ENCODE data around the gene MCM8. TPM values are rescaled to one million over a fixed set of nuclear protein-coding genes. Genes with fewer than 3 reads are reported as not detected.
A peak's percentile ranks its signal among the peaks of the same experiment; 100 is the strongest.

The MCM8 gene
- total and polyA plus RNA-seq, 4 donors = 2.0 to 7.2 (median 3.3) TPM

GRCh38 chr20:6007529-6008103 lies 57.2 kb downstream of the MCM8 start:
- H3K27me3 ChIP-seq (ENCODE audit: control insufficient read depth in 3 of 3, insufficient read depth in 3 of 3, low read length in 2 of 3) = no peaks in the 10 kb centered on the region
- H3K36me3 ChIP-seq (ENCODE audit: control insufficient read depth in 4 of 4, insufficient read depth in 4 of 4, low read length in 4 of 4) = peaks cover 4 to 16% (median 8%) of the 10 kb centered on the region in 4 donors
- peak overlapping the region in 1 of 2 donors; percentile 66 for H3K9ac ChIP-seq (ENCODE audit: insufficient read depth in 1 of 2, low read length in 2 of 2)
- H3K27ac ChIP-seq (ENCODE audit: low read depth in 1 of 2, low read length in 1 of 2) = peak overlapping the region in 1 of 2 donors; percentile 99
- peaks cover 0 to 23% (median 17%) of the 10 kb centered on the region in 5 donors for H3K4me1 ChIP-seq (ENCODE audit: control insufficient read depth in 5 of 5, insufficient read depth in 5 of 5, low read length in 5 of 5)
- 40 to 52% methylated on average over 3 of the region's 3 CpGs for WGBS, 2 donors
- TF ChIP-seq CTCF (IDR thresholded peaks at IDR 0.05; ENCODE audit: control extremely low read depth, extremely low read depth) = no peak
- H3K9me3 ChIP-seq (ENCODE audit: control insufficient read depth in 4 of 4, insufficient read depth in 3 of 4, low read length in 3 of 4) = no peaks in the 10 kb centered on the region
- peak in 2 of 3 donors; percentile 15 to 25 for DNase-seq
- ATAC-seq (ENCODE audit: insufficient read depth, low FRiP score) = no peak
- H3K4me3 ChIP-seq = no peak overlapping the region

GRCh38 chr20:6008254-6008653 lies 57.8 kb downstream of the MCM8 start:
- no peak for TF ChIP-seq CTCF (IDR thresholded peaks at IDR 0.05; ENCODE audit: control extremely low read depth, extremely low read depth)
- H3K27me3 ChIP-seq (ENCODE audit: control insufficient read depth in 3 of 3, insufficient read depth in 3 of 3, low read length in 2 of 3) = no peaks in the 10 kb centered on the region
- H3K4me1 ChIP-seq (ENCODE audit: control insufficient read depth in 5 of 5, insufficient read depth in 5 of 5, low read length in 5 of 5) = peaks cover 0 to 23% (median 17%) of the 10 kb centered on the region in 5 donors
- H3K9ac ChIP-seq (ENCODE audit: insufficient read depth in 1 of 2, low read length in 2 of 2) = peak overlapping the region in 1 of 2 donors; percentile 57
- H3K4me3 ChIP-seq = no peak overlapping the region
- DNase-seq (peak in 2 of 3 donors; percentile 47 to 53), ATAC-seq (ENCODE audit: insufficient read depth, low FRiP score) (peak; percentile 49)
- no peaks in the 10 kb centered on the region for H3K9me3 ChIP-seq (ENCODE audit: control insufficient read depth in 4 of 4, insufficient read depth in 3 of 4, low read length in 3 of 4)
- WGBS, 2 donors = 18 to 29% methylated on average over 5 of the region's 5 CpGs
- peaks cover 4 to 19% (median 10%) of the 10 kb centered on the region in 4 donors for H3K36me3 ChIP-seq (ENCODE audit: control insufficient read depth in 4 of 4, insufficient read depth in 4 of 4, low read length in 4 of 4)
- H3K27ac ChIP-seq (ENCODE audit: low read depth in 1 of 2, low read length in 1 of 2) = peak overlapping the region in 1 of 2 donors; percentile 99

- Histone ChIP-seq H3K36me3 (ENCODE audit: control insufficient read depth in 4 of 4, insufficient read depth in 4 of 4, low read length in 4 of 4) (peaks cover 8 to 28% (median 23%) of the 10 kb centered on the region in 4 donors), H3K27ac (ENCODE audit: low read depth in 1 of 2, low read length in 1 of 2) (no peak overlapping the region), H3K4me3 (no peak overlapping the region), H3K4me1 (ENCODE audit: control insufficient read depth in 5 of 5, insufficient read depth in 5 of 5, low read length in 5 of 5) (peaks cover 0 to 19% (median 13%) of the 10 kb centered on the region in 5 donors), H3K9me3 (ENCODE audit: control insufficient read depth in 4 of 4, insufficient read depth in 3 of 4, low read length in 3 of 4) (no peaks in the 10 kb centered on the region), H3K9ac (ENCODE audit: insufficient read depth in 1 of 2, low read length in 2 of 2) (no peak overlapping the region), H3K27me3 (ENCODE audit: control insufficient read depth in 3 of 3, insufficient read depth in 3 of 3, low read length in 2 of 3) (no peaks in the 10 kb centered on the region)
- DNase-seq (no peak), ATAC-seq (ENCODE audit: insufficient read depth, low FRiP score) (no peak)
- WGBS, 2 donors = 97% methylated on average over 5 of the region's 5 CpGs
- TF ChIP-seq CTCF (IDR thresholded peaks at IDR 0.05; ENCODE audit: control extremely low read depth, extremely low read depth) = no peak
Measured at GRCh38 chr20:6012179-6012578, 61.7 kb downstream of the MCM8 start.

All from lung (tissue), 12 donors.